ENCODE measurements around the gene LAMP1. TPM values are rescaled to one million over a fixed set of nuclear protein-coding genes. Genes with fewer than 3 reads are reported as not detected.
"Not testable (repeated sequence)": the region's sequence is repeated elsewhere in the genome, so short reads cannot be mapped to it uniquely, and the experiment has no call there.

LAMP1 gene
- total RNA-seq (ENCODE audit: unreplicated experiment): 210 TPM
- long read RNA-seq, partial matches to known transcripts: 0 of 1 reads
- long read RNA-seq, other reads (novel, unspliced or antisense): 0 of 1 reads

GRCh38 chr13:113296823-113297369 lies at the start of gene LAMP1:
LAMP1 (plus strand) TSS chr13:113297239; CDS start chr13:113297435, 196 bp downstream.
- Mint-ChIP-seq H3K4me3 (ENCODE audit: unreplicated experiment) (peak within 1 kb of the TSS; percentile 98), H3K27ac (ENCODE audit: unreplicated experiment) (peak within 1 kb of the TSS; percentile 98), H3K4me1 (ENCODE audit: unreplicated experiment) (peaks cover 28% of the 10 kb centered on the region), H3K27me3 (ENCODE audit: unreplicated experiment) (peaks cover 26% of the 10 kb centered on the region), H3K36me3 (ENCODE audit: low read depth, unreplicated experiment) (peaks cover 17% of the 10 kb centered on the region), H3K9me3 (ENCODE audit: unreplicated experiment) (no peaks in the 10 kb centered on the region)
- no peak for TF ChIP-seq CTCF (IDR thresholded peaks at IDR 0.05; ENCODE audit: unreplicated experiment)
- DNase-seq (ENCODE audit: low spot score): peak; percentile 100

DNA sequence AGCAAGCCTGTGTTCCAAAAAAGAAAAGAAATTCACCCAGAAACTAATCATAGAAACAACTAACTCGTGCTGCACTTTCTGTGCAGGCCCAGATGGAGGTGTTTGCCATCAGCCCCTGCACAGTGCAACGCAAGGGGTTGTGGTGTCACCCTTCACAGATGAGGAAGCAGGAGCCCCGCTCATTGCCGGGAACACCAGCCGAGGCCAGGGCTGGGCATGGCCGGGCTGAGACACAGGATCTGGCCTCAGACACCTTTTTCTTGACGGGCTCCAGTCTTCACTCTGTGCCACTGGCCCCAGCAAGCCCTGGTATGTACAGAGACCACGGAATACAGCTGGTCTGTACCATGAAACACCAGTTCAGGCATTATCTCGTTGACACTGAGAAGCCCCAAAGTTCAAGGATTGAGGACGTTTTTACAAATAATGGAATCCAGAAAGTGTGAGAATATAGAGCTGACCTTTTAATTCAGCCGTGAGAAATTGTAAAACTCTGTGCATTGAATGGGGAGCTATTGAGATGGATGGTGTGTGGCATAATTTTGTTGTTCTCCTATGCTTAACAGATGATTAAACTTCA lies 44.4 kb upstream of the LAMP1 start:
- peaks cover 2% of the 10 kb centered on the region for H3K27me3 Mint-ChIP-seq (ENCODE audit: unreplicated experiment)
- peaks cover 47% of the 10 kb centered on the region for H3K36me3 Mint-ChIP-seq (ENCODE audit: low read depth, unreplicated experiment)
- no peak for TF ChIP-seq CTCF (IDR thresholded peaks at IDR 0.05; ENCODE audit: unreplicated experiment)
- no peak overlapping the region for H3K27ac Mint-ChIP-seq (ENCODE audit: unreplicated experiment)
- H3K4me1 Mint-ChIP-seq (ENCODE audit: unreplicated experiment): no peaks in the 10 kb centered on the region
- DNase-seq (ENCODE audit: low spot score): no peak
- H3K4me3 Mint-ChIP-seq (ENCODE audit: unreplicated experiment): peak overlapping the region; percentile 8
- no peaks in the 10 kb centered on the region for H3K9me3 Mint-ChIP-seq (ENCODE audit: unreplicated experiment)

DNA sequence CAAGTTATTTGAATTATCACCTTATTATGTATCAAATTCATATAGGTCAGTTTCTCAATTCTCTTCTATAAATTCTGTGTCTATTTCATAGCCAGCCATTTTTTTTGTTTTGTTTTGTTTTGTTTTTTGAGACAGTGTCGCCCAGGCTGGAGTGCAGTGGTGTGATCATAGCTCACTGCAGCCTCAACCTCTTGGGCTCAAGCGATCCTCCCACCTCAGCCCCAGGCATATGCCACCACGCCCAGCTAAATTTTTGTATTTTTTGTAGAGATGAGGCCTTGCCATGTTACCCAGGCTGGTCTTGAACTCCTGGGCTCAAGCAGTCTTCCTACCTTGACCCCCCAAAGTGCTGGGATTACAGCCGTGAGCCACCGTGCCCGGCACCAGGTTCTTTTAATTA lies 39.1 kb upstream of the LAMP1 start:
- not testable (repeated sequence) for H3K4me1 Mint-ChIP-seq (ENCODE audit: unreplicated experiment); H3K9me3 Mint-ChIP-seq (ENCODE audit: unreplicated experiment); DNase-seq (ENCODE audit: low spot score); H3K27ac Mint-ChIP-seq (ENCODE audit: unreplicated experiment); H3K27me3 Mint-ChIP-seq (ENCODE audit: unreplicated experiment)
- peaks cover 38% of the 10 kb centered on the region for H3K36me3 Mint-ChIP-seq (ENCODE audit: low read depth, unreplicated experiment)
- peak overlapping the region; percentile 34 for H3K4me3 Mint-ChIP-seq (ENCODE audit: unreplicated experiment)

DNA sequence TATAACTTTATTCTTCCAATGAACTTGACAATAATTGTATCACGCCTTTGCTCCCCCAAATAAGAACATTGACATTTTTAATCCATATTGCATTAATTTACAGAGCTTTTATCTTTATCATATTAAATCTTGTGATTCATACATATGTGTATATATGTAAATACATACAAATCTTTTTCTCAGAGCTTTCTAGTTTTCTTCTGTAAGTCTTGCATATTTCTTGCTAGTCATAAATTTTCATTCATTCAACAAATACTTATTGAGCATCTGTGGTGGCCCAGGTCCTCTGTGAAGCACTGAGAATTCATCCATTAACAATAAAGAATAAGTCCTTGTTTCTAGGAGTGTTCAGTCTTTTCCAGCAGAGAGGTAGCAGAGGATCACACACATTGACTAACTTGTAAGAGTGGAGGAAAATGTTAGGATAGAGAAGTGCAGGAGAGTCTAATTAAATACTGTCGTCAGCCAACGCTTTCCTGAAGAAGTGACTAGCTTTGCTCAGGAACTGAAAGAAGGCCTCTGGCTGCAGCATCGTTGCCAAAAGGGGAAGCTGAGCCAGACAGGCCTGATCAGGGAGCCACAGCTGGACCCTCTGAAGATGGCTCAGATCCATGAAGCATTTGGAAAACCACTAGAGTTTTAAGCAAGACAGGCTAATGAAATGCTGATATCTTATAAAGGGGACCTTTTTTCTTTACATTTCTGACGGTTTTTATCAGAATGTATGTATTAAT lies 38.6 kb upstream of the LAMP1 start:
- Mint-ChIP-seq H3K27ac (ENCODE audit: unreplicated experiment) (no peak overlapping the region), H3K9me3 (ENCODE audit: unreplicated experiment) (no peaks in the 10 kb centered on the region), H3K4me3 (ENCODE audit: unreplicated experiment) (peak overlapping the region; percentile 34), H3K36me3 (ENCODE audit: low read depth, unreplicated experiment) (peaks cover 37% of the 10 kb centered on the region), H3K27me3 (ENCODE audit: unreplicated experiment) (no peaks in the 10 kb centered on the region), H3K4me1 (ENCODE audit: unreplicated experiment) (no peaks in the 10 kb centered on the region)
- no peak for TF ChIP-seq CTCF (IDR thresholded peaks at IDR 0.05; ENCODE audit: unreplicated experiment)
- no peak for DNase-seq (ENCODE audit: low spot score)

DNA sequence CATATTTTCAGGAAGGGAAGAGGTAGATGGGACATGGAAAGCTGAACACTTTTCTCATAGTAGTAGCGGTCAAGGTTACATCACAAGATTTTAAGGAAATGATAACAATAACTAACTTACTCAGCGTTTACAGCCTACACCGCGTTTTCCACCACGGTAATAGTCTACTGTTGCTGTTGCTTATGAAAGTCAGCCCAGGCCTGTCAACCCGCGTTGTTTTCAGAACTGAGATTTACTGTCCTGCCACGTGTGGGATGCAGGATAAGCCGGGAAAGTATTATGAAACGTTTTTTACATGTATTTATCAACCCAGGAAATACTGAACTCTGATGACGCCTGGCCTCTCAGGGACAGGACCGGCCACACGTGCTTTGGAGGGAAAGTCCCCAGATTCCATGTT lies 36.0 kb upstream of the LAMP1 start:
- DNase-seq (ENCODE audit: low spot score): no peak
- no peaks in the 10 kb centered on the region for H3K27me3 Mint-ChIP-seq (ENCODE audit: unreplicated experiment)
- H3K4me1 Mint-ChIP-seq (ENCODE audit: unreplicated experiment): no peaks in the 10 kb centered on the region
- no peak overlapping the region for H3K27ac Mint-ChIP-seq (ENCODE audit: unreplicated experiment)
- peak overlapping the region; percentile 4 for H3K4me3 Mint-ChIP-seq (ENCODE audit: unreplicated experiment)
- H3K9me3 Mint-ChIP-seq (ENCODE audit: unreplicated experiment): no peaks in the 10 kb centered on the region
- peaks cover 38% of the 10 kb centered on the region for H3K36me3 Mint-ChIP-seq (ENCODE audit: low read depth, unreplicated experiment)
- TF ChIP-seq CTCF (IDR thresholded peaks at IDR 0.05; ENCODE audit: unreplicated experiment): no peak

DNA sequence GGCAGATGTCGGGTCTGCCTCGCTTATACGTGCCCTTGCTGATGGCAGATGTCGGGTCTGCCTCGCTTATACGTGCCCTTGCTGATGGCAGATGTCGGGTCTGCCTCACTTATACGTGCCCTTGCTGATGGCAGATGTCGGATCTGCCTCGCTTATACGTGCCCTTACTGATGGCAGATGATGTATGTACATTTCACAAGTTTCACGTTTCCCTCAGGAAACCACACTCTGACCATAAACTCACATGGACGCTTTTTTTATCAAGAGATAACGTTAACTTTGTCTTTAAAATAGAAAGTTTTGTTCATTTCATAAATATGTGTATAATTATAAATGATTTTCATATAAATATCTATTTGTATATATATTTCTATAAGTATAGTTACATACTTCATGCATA lies 34.0 kb upstream of the LAMP1 start:
- not testable (repeated sequence) for H3K27me3 Mint-ChIP-seq (ENCODE audit: unreplicated experiment); H3K9me3 Mint-ChIP-seq (ENCODE audit: unreplicated experiment); H3K27ac Mint-ChIP-seq (ENCODE audit: unreplicated experiment); DNase-seq (ENCODE audit: low spot score); H3K4me3 Mint-ChIP-seq (ENCODE audit: unreplicated experiment); H3K4me1 Mint-ChIP-seq (ENCODE audit: unreplicated experiment)
- H3K36me3 Mint-ChIP-seq (ENCODE audit: low read depth, unreplicated experiment): peaks cover 29% of the 10 kb centered on the region

All from endothelial cell (in vitro differentiated cells).